HepG2 (cell line): Measurements from ENCODE around the gene FSCN2. TPM values are rescaled to one million over a fixed set of nuclear protein-coding genes. Genes with fewer than 3 reads are reported as not detected.

Experiments
- AKAP8 ChIP-seq: sonication (generic); formaldehyde crosslinking; IDR thresholded peaks from 2 replicates; pipeline ENCODE4 v1.5.1; 2020; ENCODE audit warnings: mild to moderate bottlenecking, missing genetic modification reagents
- EHMT2 ChIP-seq: fragments of 200-600 bp; sonication (generic); IDR thresholded peaks from 2 replicates; pipeline ENCODE4 v1.7.0; 2017; ENCODE audit warnings: antibody characterized with exemption, low read depth, low read length, borderline replicate concordance
- HMG20B ChIP-seq: conservative IDR thresholded peaks from 2 replicates; pipeline ENCODE4 v1.6.1; 2016; ENCODE audit warnings: missing genetic modification reagents, missing compliant biosample characterization
- HOXA5 ChIP-seq: sonication (generic); formaldehyde crosslinking; IDR thresholded peaks from 2 replicates; pipeline ENCODE4 v1.4.0; 2020; ENCODE audit warnings: missing genetic modification reagents
- IRX3 ChIP-seq: sonication (generic); formaldehyde crosslinking; IDR thresholded peaks from 2 replicates; pipeline ENCODE4 v1.8.1; 2023; ENCODE audit warnings: mild to moderate bottlenecking, low read depth, missing genetic modification reagents, borderline replicate concordance
- MAFK ChIP-seq, 2 experiments: IDR thresholded peaks in 1 of 2; conservative IDR thresholded peaks in 1 of 2; 2 replicates each; pipeline ENCODE4 v1.6.1; 2011; ENCODE audit warnings: improper control_type of control experiment in 2 of 2, low read length in 2 of 2
- MEF2D ChIP-seq: sonication (generic); formaldehyde crosslinking; IDR thresholded peaks from 2 replicates; pipeline ENCODE4 v1.5.1; 2020; ENCODE audit warnings: mild to moderate bottlenecking, missing genetic modification reagents
- MLLT10 ChIP-seq: sonication (generic); formaldehyde crosslinking; IDR thresholded peaks from 2 replicates; pipeline ENCODE4 v1.4.0; 2020; ENCODE audit warnings: missing genetic modification reagents
- PITX1 ChIP-seq: sonication (generic); formaldehyde crosslinking; IDR thresholded peaks from 2 replicates; pipeline ENCODE4 v1.5.1; 2020; ENCODE audit warnings: mild to moderate bottlenecking, missing genetic modification reagents
- RFX1 ChIP-seq: fragments of 450-650 bp; IDR thresholded peaks from 2 replicates; pipeline ENCODE4 v1.6.1; 2017
- RFX5 ChIP-seq: IDR thresholded peaks from 2 replicates; pipeline ENCODE4 v1.6.1; 2011; ENCODE audit warnings: low read depth, low read length, improper control_type of control experiment
- SOX6 ChIP-seq, 2 experiments: fragments of 450-650 bp in 1 of 2; sonication (generic) in 1 of 2; formaldehyde crosslinking in 1 of 2; IDR thresholded peaks; 2 replicates each; pipeline versions ENCODE4 v1.4.0 to v1.6.1; 2017 to 2020; ENCODE audit warnings: antibody characterized with exemption in 1 of 2, mild to moderate bottlenecking in 1 of 2, missing genetic modification reagents in 1 of 2
- TCF7L2 ChIP-seq: IDR thresholded peaks from 2 replicates; pipeline ENCODE4 v1.6.1; 2011; ENCODE audit warnings: mild to moderate bottlenecking, low read depth, low read length, moderate library complexity
- ZBTB39 ChIP-seq: sonication (generic); formaldehyde crosslinking; IDR thresholded peaks from 2 replicates; pipeline ENCODE4 v1.5.0; 2020; ENCODE audit warnings: missing genetic modification reagents
- ZFP36 ChIP-seq: fragments of 150-350 bp; IDR thresholded peaks from 2 replicates; pipeline ENCODE4 v1.6.1; 2018; ENCODE audit warnings: borderline replicate concordance, low read length, low read depth; ENCODE audit not compliant: partially characterized antibody
- ZNF143 ChIP-seq: sonication (generic); formaldehyde crosslinking; IDR thresholded peaks from 2 replicates; pipeline ENCODE4 v1.4.0; 2020; ENCODE audit warnings: missing genetic modification reagents
- ZNF224 ChIP-seq: sonication (generic); formaldehyde crosslinking; IDR thresholded peaks from 2 replicates; pipeline ENCODE4 v1.5.0; 2020; ENCODE audit warnings: mild to moderate bottlenecking, missing genetic modification reagents
- ZNF329 ChIP-seq: sonication (generic); formaldehyde crosslinking; IDR thresholded peaks from 2 replicates; pipeline ENCODE4 v1.9.0; 2021; ENCODE audit warnings: low read depth, mild to moderate bottlenecking, missing genetic modification reagents
- ZNF337 ChIP-seq: sonication (generic); formaldehyde crosslinking; IDR thresholded peaks from 2 replicates; pipeline ENCODE4 v1.5.1; 2020; ENCODE audit warnings: missing genetic modification reagents, low read depth, mild to moderate bottlenecking, borderline replicate concordance
- ZNF354B ChIP-seq: sonication (generic); formaldehyde crosslinking; IDR thresholded peaks from 2 replicates; pipeline ENCODE4 v1.8.0; 2022; ENCODE audit warnings: mild to moderate bottlenecking, missing genetic modification reagents
- ZNF556 ChIP-seq: sonication (generic); formaldehyde crosslinking; IDR thresholded peaks from 2 replicates; pipeline ENCODE4 v1.4.0; 2020; ENCODE audit warnings: mild to moderate bottlenecking, missing genetic modification reagents, borderline replicate concordance
- ZNF781 ChIP-seq: sonication (generic); formaldehyde crosslinking; IDR thresholded peaks from 2 replicates; pipeline ENCODE4 v1.5.1; 2020; ENCODE audit warnings: borderline replicate concordance, mild to moderate bottlenecking, missing genetic modification reagents; ENCODE audit errors: not compliant biosample characterization
- ZNF782 ChIP-seq: sonication (generic); formaldehyde crosslinking; IDR thresholded peaks from 2 replicates; pipeline ENCODE4 v1.4.0; 2020; ENCODE audit warnings: missing genetic modification reagents, mild to moderate bottlenecking, borderline replicate concordance
- polyA plus RNA-seq, 8 experiments: library from polyadenylated mRNA; depleted of rRNA in 3 of 8; stranded (reverse) in 7 of 8; unstranded in 1 of 8; fragments of >200 nt; fragmentation: Illumina TruSeq in 4 of 8; extraction: Trizol in 4 of 8; gene quantifications; 2 replicates each; pipeline versions ENCODE4 v1.2.1 to v1.2.3, GENCODE V29; 2011 to 2016; ENCODE audit warnings: low read depth in 4 of 8, missing spikeins in 1 of 8, mixed read lengths in 1 of 8; ENCODE audit not compliant: insufficient read depth in 1 of 8
- total RNA-seq, 5 experiments: library from RNA; depleted of rRNA; stranded (reverse); fragments of >200 nt; fragmentation: Illumina TruSeq; extraction: Trizol; gene quantifications; 2 replicates each; pipeline ENCODE4 v1.2.3, GENCODE V29; 2016; ENCODE audit warnings: low read depth in 1 of 5
- TF ChIP-seq, protein P1 (sequence below): sonication (generic); formaldehyde crosslinking; IDR thresholded peaks from 2 replicates; pipeline ENCODE4 v1.4.0; 2020; ENCODE audit warnings: mild to moderate bottlenecking, missing genetic modification reagents
- TF ChIP-seq, protein P2 (sequence below): sonication (generic); formaldehyde crosslinking; IDR thresholded peaks from 2 replicates; pipeline ENCODE4 v1.8.0; 2022; ENCODE audit warnings: mild to moderate bottlenecking, missing genetic modification reagents

FSCN2 gene
- total and polyA plus RNA-seq, 2 of the 13 experiments (the other 11 are each of a cell fraction or from before 2014, with no cell fraction given), result 0.09 TPM; not detected in 1

DNA sequence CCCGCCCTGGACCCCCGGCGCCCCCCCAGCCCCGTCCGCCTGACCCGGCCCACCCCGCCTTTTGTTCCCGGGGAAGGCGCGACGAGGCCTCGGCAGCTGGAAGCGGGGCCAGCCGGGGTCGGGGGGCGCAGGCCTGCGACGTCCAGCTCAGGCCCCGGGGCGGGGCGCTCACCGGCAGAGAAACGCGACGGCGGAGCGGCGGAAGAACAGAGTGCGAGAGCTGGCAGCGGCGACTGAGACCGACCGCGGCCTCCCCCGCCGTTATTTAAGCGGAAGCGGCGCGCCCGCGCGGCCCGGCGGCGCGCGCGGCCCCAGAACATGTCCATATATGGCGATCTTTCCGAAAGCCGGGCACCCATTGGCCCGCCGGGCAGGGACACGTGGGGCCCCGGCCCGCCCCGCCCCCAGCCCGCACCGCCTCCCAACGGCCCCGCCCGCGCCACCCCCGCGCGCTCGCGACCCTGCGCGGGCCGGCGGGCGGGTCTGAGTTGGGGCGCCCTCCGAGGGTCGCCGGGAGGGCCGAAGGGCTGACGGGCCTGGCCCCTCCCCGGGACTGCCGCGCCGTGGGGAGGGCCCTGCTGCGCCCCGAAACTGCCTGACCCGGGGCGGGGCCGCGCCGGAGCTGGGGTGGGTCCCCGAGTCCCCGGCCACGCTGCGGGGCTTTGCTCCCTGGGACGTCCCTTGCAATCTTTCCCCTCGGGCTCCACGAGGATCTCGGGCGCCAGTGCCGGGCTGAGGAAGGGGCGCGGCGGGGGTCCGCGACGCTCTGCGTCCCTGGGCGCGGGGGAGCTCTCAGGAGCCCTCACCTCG lies 15.4 kb upstream of the FSCN2 start, which contains the start of gene ACTG1 (continued):
- TF ChIP-seq, protein P1, sequence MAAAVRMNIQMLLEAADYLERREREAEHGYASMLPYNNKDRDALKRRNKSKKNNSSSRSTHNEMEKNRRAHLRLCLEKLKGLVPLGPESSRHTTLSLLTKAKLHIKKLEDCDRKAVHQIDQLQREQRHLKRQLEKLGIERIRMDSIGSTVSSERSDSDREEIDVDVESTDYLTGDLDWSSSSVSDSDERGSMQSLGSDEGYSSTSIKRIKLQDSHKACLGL (CRISPR knock-in tag), result 0 out of 2 replicates have a peak, but pooled peaks have one; percentile 24
- TF ChIP-seq MAFK (conservative IDR thresholded peaks at IDR 0.05 in 1 of 2, IDR thresholded peaks at IDR 0.05 in 1 of 2; ENCODE audit: low read length in 2 of 2) (no peak), ZNF224 (CRISPR knock-in tag) (no peak), RFX5 (no peak), RFX1 (no peak), ZNF781 (no peak), ZBTB39 (peak; percentile 9; the same call in 1 of the 2 replicates), PITX1 (CRISPR knock-in tag) (no peak), ZNF782 (CRISPR knock-in tag) (no peak), ZNF143 (no peak), HMG20B (CRISPR knock-in tag) (no peak), MLLT10 (CRISPR knock-in tag) (no peak), IRX3 (CRISPR knock-in tag) (peak; percentile 65; the same call in 1 of the 2 replicates), ZNF329 (CRISPR knock-in tag) (peak; percentile 44; the same call in 1 of the 2 replicates), SOX6 (IDR thresholded peaks at IDR 0.05) (no peak), SOX6 (CRISPR knock-in tag; IDR thresholded peaks at IDR 0.05) (no peak), TCF7L2 (no peak), ZFP36 (peak; percentile 67), ZNF337 (peak; percentile 83; the same call in 1 of the 2 replicates), AKAP8 (CRISPR knock-in tag) (no peak), MEF2D (CRISPR knock-in tag) (no peak), ZNF556 (CRISPR knock-in tag) (peak; percentile 18; the same call in 1 of the 2 replicates), EHMT2 (no peak), ZNF354B (CRISPR knock-in tag) (no peak), HOXA5 (CRISPR knock-in tag) (peak; percentile 85)
- TF ChIP-seq, protein P2, sequence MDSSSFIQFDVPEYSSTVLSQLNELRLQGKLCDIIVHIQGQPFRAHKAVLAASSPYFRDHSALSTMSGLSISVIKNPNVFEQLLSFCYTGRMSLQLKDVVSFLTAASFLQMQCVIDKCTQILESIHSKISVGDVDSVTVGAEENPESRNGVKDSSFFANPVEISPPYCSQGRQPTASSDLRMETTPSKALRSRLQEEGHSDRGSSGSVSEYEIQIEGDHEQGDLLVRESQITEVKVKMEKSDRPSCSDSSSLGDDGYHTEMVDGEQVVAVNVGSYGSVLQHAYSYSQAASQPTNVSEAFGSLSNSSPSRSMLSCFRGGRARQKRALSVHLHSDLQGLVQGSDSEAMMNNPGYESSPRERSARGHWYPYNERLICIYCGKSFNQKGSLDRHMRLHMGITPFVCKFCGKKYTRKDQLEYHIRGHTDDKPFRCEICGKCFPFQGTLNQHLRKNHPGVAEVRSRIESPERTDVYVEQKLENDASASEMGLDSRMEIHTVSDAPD (CRISPR knock-in tag), result no peak
